Measurements from ENCODE around the gene ZNF575. TPM values are rescaled to one million over a fixed set of nuclear protein-coding genes. Genes with fewer than 3 reads are reported as not detected.

The ZNF575 gene
- total RNA-seq, 1 donor from 2014 or later, result 1.8 TPM

DNA sequence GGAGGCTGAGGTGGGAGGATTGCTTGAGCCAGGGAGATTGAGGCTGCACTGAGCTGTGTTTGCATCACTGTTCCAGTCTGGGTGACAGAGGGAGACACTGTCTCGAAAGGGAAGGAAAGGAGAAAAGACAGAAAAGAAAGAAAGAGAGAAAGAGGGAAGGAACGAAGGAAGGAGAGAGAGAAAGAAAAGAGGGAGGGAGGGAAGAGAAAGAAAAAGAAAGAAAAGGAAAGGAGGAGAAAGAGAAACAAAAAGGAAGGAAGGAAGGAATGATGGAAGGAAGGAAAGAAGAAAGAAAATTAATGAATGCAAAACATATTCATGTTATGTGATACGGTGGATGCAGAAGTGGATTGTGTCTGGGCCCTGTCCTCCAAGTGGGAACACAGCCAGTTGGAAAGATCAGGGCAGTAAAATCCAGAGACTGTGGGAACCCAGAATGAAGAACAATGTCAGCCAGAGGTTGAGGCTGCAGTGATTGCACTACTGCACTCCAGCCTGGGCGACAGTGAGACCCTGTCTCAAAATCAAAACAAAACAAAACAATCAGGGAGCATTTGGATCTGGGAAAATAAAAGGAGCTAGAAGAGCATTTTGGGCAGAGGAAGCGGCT, 34.6 kb upstream of the ZNF575 start:
- Mint-ChIP-seq H3K36me3 (peaks cover 29% of the 10 kb centered on the region), H3K27ac (peak overlapping the region; percentile 66), H3K4me3 (peak overlapping the region; percentile 21), H3K27me3 (no peaks in the 10 kb centered on the region), H3K9me3 (no peaks in the 10 kb centered on the region), H3K4me1 (ENCODE audit: unreplicated experiment) (peaks cover 26% of the 10 kb centered on the region)
- DNase-seq (ENCODE audit: extremely low spot score, unreplicated experiment), result no peak
- TF ChIP-seq CTCF (conservative IDR thresholded peaks at IDR 0.05), result no peak

DNA sequence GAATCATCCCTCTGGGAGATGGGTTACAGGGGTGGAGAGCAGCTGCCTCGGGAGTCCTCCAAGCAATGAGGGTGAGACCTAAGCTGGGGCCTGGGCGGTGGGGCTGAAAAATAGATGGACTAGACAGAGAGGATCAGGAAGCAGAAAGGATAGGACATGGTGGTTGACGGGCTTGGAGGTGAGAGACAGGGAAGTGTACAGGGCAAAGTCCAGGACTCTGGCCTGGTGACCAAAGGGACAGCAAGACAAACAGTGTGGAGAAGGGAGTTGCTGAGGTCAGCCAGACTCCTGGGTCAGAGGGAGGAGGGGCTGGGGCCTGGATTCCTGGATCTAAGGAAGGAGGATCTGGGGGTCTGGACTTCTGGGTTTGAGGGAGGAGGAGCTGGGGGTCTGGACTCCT, 33.9 kb upstream of the ZNF575 start:
- H3K27me3 Mint-ChIP-seq, result no peaks in the 10 kb centered on the region
- no peak for DNase-seq (ENCODE audit: extremely low spot score, unreplicated experiment)
- no peak for TF ChIP-seq CTCF (conservative IDR thresholded peaks at IDR 0.05)
- H3K4me1 Mint-ChIP-seq (ENCODE audit: unreplicated experiment), result peaks cover 30% of the 10 kb centered on the region
- no peaks in the 10 kb centered on the region for H3K9me3 Mint-ChIP-seq
- H3K27ac Mint-ChIP-seq, result peak overlapping the region; percentile 85
- peak overlapping the region; percentile 38 for H3K4me3 Mint-ChIP-seq
- H3K36me3 Mint-ChIP-seq, result peaks cover 33% of the 10 kb centered on the region

- H3K4me1 Mint-ChIP-seq (ENCODE audit: unreplicated experiment), result peaks cover 35% of the 10 kb centered on the region
- peak overlapping the region; percentile 46 for H3K27ac Mint-ChIP-seq
- peaks cover 25% of the 10 kb centered on the region for H3K36me3 Mint-ChIP-seq
- H3K4me3 Mint-ChIP-seq, result peak overlapping the region; percentile 99
- no peak for TF ChIP-seq CTCF (conservative IDR thresholded peaks at IDR 0.05)
- no peaks in the 10 kb centered on the region for H3K9me3 Mint-ChIP-seq
- DNase-seq (ENCODE audit: extremely low spot score, unreplicated experiment), result no peak
- H3K27me3 Mint-ChIP-seq, result no peaks in the 10 kb centered on the region
Observed at GRCh38 chr19:43501661-43502418, 31.1 kb upstream of the ZNF575 start.

DNA sequence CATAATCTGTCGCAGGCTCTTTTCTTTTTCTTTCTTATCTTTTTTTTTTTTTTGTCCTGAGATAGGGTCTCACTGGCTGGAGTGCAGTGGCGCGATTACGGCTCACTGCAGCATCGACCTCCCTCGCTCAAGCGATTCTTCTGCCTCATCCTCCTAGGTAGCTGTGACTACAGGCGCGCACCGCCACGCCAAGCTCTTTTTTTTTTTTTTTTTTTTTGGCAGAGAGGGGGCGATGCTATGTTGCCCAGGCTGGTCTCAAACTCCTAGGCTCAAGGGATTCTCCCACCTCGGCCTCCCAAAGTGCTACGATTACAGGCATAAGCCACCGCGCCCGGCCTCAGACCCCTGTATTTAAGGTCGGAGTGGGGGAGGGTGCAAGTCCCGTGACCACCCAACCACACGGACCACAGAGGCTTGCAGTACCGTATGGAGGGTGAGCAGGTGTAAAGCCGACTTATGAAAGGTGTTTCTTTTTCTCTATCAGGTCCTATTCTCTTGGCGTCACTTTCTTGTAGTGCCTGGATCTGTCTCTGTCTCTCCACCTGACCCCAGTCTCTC, 30.5 kb upstream of the ZNF575 start:
- Mint-ChIP-seq H3K27me3 (no peaks in the 10 kb centered on the region), H3K9me3 (no peaks in the 10 kb centered on the region), H3K4me1 (ENCODE audit: unreplicated experiment) (peaks cover 34% of the 10 kb centered on the region), H3K27ac (peak overlapping the region; percentile 97), H3K36me3 (peaks cover 23% of the 10 kb centered on the region), H3K4me3 (peak overlapping the region; percentile 99)
- no peak for DNase-seq (ENCODE audit: extremely low spot score, unreplicated experiment)
- no peak for TF ChIP-seq CTCF (conservative IDR thresholded peaks at IDR 0.05)

DNA sequence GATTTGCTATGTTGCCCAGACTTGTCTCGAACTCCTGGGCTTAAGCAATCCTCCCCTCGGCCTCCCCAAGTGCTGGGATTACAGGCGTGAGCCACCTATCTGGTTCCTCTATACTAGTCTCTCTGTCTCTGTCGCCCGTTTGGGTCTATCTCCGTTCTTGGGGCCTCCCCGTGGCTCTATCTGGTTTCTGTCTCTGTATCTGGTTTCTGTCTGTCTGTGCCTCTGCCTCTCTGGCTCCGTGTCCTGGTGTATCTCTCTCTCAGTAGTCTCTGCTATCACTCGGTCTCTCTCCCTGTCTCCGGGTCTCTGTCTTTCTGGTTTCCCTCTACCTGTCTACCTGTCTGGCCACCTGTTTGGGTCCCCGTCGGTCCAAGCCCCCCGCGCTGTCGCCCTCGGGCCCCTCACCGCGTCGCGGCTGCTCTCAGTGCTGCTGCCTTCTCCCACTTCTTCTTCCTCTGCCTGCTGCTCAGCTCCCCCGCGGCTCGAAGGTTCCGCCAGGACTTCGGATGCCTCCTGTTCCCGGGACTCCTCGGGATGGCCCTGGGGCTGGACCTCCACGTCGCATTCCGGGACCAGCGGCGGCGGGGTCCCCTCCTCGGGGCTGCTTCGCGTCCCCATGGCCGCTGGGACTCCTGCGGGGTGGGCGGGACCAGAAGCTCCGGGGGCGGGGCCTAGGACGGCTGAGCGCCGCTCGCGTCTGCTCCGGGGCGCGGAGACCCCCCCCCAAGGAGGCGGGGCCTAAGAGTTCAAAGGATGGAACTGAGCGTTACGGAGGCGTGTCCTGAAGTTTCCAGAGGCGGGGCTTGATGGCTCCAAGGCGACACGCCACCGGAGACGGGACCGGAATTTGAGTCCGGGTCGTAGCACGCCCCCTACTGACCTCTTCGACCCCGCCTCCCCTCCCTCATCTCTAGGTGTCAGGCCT, 29.2 kb upstream of the ZNF575 start:
- Mint-ChIP-seq H3K36me3 (peaks cover 25% of the 10 kb centered on the region), H3K9me3 (no peaks in the 10 kb centered on the region), H3K4me1 (ENCODE audit: unreplicated experiment) (peaks cover 30% of the 10 kb centered on the region), H3K27me3 (no peaks in the 10 kb centered on the region), H3K4me3 (peak overlapping the region; percentile 99), H3K27ac (peak overlapping the region; percentile 97)
- peak; percentile 95 for DNase-seq (ENCODE audit: extremely low spot score, unreplicated experiment)
- no peak for TF ChIP-seq CTCF (conservative IDR thresholded peaks at IDR 0.05)

Measured in type B pancreatic cell (in vitro differentiated cells).